Fibroblast of mammary gland (primary cell): ENCODE results near the gene MED13L.

Experiments
- DNase-seq: peaks from one replicate; pipeline ENCODE4 v3.0.0-alpha.2; 2010; ENCODE audit warnings: low read depth
- H3K4me3 ChIP-seq: 2 replicates; pipeline ENCODE4 v1.5.1; 2011; ENCODE audit warnings: low read depth, mild to moderate bottlenecking, low read length, moderate library complexity; ENCODE audit not compliant: control insufficient read depth
- TF ChIP-seq, protein P1 (sequence below): conservative IDR thresholded peaks from 2 replicates; pipeline ENCODE4 v1.5.1; 2011; ENCODE audit warnings: low read depth, low read length, inconsistent platforms; ENCODE audit not compliant: control insufficient read depth, insufficient read depth

The MED13L gene

DNA sequence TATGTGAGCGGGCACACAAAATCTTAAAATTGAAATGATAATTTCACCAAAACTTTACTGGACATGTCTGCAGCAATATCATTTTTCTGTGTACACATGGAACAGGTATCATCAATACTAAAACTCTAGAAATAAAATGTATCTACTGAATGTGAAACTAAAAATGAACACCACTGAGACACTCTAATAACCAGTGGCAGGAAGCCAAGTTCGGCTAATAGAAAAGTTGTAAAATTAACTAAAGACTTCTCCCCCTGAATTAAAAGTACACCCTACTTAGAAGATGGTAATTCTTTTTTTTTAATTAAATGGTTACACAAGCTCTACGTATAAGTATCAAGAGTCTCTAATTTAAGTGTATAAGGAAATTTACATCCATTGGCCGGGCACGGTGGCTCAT lies 227.2 kb downstream of the MED13L start:
- TF ChIP-seq, protein P1, sequence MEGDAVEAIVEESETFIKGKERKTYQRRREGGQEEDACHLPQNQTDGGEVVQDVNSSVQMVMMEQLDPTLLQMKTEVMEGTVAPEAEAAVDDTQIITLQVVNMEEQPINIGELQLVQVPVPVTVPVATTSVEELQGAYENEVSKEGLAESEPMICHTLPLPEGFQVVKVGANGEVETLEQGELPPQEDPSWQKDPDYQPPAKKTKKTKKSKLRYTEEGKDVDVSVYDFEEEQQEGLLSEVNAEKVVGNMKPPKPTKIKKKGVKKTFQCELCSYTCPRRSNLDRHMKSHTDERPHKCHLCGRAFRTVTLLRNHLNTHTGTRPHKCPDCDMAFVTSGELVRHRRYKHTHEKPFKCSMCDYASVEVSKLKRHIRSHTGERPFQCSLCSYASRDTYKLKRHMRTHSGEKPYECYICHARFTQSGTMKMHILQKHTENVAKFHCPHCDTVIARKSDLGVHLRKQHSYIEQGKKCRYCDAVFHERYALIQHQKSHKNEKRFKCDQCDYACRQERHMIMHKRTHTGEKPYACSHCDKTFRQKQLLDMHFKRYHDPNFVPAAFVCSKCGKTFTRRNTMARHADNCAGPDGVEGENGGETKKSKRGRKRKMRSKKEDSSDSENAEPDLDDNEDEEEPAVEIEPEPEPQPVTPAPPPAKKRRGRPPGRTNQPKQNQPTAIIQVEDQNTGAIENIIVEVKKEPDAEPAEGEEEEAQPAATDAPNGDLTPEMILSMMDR, result no peak
- H3K4me3 ChIP-seq, result no peak overlapping the region
- DNase-seq, result no peak

DNA sequence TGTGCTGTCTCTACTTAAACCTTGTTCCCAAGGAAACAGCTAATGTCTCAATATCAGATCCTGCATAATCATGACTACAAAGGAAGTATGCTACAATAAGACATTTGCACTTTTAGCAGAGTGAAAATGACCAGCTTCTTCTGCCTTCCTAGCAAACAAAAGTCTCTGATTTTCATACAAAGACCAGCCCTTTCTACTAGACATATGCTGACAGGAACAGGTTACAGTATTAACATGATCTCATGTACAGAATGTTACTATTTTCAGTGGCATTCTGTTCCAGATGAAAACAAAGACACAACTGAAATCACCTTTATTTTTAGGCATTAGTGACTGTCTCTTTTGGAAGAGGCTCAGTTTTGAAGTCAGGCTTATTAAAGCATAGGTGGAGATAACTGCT lies 228.6 kb downstream of the MED13L start:
- TF ChIP-seq, protein P1, result no peak
- H3K4me3 ChIP-seq, result no peak overlapping the region
- no peak for DNase-seq

DNA sequence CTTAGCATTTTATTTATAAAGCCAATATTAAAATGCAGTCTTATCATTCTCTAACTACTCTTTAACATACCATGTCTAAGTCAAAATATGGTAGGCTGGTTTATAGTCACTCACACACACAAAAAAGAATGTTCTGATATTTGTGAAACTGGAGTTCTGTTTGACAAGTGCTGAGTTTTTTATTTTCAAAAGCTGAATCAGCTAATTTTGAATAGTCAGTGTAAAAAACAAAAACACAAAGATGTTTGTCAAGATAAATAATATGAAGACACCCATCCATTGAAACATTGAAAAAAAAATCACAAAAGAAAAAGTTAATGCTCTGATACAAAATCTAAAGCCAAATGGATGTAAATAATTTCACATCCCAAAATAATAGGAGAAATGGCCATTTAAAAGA lies 231.5 kb downstream of the MED13L start:
- no peak overlapping the region for H3K4me3 ChIP-seq
- no peak for DNase-seq
- TF ChIP-seq, protein P1, result no peak

DNA sequence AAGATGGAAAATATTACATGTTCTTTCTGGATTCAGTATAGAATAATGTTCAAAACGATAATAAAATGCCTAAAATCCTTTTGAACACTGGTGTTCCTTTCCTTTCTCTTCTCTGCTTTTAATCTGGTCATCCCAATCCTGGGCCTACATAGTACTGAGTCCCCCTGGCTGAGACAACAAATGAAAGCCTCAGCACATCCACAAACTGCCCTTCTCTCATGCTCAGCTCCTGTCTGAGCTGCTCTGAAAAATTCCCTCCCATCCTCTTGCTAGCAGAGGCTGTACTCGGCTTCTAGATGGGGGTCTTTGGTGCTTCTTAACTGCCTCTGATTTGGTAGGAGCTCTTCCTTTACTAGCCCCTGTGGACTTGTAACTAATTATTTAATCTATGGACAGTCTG lies 232.3 kb downstream of the MED13L start:
- TF ChIP-seq, protein P1, result no peak
- H3K4me3 ChIP-seq, result no peak overlapping the region
- DNase-seq, result no peak

DNA sequence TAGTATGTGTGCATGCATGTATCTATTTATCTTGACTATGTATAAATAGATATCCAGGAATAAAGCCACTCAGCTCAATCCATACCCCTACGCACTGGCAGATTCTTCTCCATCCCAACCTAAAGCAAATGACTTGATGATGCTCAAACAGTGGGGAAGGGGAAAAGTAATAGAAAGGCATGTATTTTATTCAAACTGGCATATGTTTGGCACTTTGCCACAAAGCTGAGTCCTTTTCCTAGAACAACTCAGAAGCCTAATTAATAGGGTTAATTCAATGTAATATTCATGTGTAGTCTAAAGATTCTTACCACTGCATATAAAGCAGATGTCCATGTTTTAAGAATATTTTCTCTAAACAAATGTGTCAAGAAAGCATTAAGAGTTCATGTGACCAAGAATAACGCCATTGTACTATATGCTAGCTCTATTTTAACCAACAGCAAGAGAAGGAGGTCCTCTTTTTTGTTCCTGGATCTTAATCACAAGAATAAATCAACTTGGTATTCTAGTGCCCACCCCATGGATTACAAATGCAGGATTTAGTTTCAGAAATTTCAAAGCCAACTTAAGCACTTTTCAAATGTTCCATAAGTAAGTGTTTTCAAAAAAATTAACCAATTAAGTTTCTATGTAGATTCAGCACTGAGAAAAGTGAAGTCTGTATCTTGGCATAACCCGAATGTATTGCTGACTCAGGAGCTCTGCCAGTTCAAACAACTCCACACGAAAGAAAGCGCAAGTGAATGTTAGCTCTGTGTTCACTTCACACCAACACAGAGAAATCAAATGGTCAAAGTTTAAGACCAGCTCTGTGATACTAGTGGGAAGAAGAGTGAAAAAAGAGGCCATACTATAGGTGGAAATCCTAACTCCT lies 233.6 kb downstream of the MED13L start:
- DNase-seq, result no peak
- TF ChIP-seq, protein P1, result no peak
- H3K4me3 ChIP-seq, result no peak overlapping the region

DNA sequence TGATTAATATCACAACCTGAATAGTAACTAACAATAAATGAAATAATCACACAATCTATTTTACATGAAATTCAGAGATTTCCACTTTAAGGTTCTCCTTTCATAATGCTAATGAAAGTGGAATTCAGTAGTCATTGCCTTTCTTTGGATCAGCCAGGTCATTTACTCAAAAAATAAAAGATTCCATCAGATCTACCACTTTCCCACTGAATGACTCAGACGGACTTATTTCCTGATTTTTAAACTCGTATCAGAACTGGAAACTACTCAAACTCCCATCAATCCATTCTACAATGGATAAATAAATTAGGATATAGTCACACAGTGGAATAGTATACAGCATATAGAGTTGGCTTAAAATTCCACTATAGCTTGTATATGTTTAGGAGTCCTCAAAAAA lies 237.1 kb downstream of the MED13L start:
- DNase-seq, result peak; percentile 51
- TF ChIP-seq, protein P1, result no peak
- no peak overlapping the region for H3K4me3 ChIP-seq
